Kidney epithelial cell (primary cell): ENCODE measurements around the gene ADD1. TPM values are rescaled to one million over a fixed set of nuclear protein-coding genes. Genes with fewer than 3 reads are reported as not detected.

ENCODE experiments used
- DNase-seq: peaks from one replicate; pipeline ENCODE4 v3.0.0-alpha.2; 2010; ENCODE audit warnings: low read depth
- H3K27me3 ChIP-seq: 2 replicates; pipeline ENCODE4 v1.6.0; 2011; ENCODE audit warnings: low read length; ENCODE audit not compliant: control insufficient read depth, insufficient read depth
- H3K36me3 ChIP-seq: 2 replicates; pipeline ENCODE4 v1.5.1; 2011; ENCODE audit warnings: low read length; ENCODE audit not compliant: control insufficient read depth, insufficient read depth
- H3K4me3 ChIP-seq: 2 replicates; pipeline ENCODE4 v1.5.1; 2011; ENCODE audit warnings: low read depth, mild to moderate bottlenecking, control low read depth, low read length
- total RNA-seq: library from RNA; depleted of rRNA; stranded (reverse); fragments of >200 nt; gene quantifications from 2 replicates; pipeline ENCODE4 v1.2.3, GENCODE V29; 2015
- TF ChIP-seq, protein P1 (sequence below): IDR thresholded peaks from 2 replicates; pipeline ENCODE4 v1.5.1; 2011; ENCODE audit warnings: mild to moderate bottlenecking, moderate library complexity, low read length, control low read depth, inconsistent platforms; ENCODE audit not compliant: insufficient read depth, poor library complexity, severe bottlenecking

Gene ADD1
- total RNA-seq, 1 donor from 2014 or later: 132 TPM

DNA sequence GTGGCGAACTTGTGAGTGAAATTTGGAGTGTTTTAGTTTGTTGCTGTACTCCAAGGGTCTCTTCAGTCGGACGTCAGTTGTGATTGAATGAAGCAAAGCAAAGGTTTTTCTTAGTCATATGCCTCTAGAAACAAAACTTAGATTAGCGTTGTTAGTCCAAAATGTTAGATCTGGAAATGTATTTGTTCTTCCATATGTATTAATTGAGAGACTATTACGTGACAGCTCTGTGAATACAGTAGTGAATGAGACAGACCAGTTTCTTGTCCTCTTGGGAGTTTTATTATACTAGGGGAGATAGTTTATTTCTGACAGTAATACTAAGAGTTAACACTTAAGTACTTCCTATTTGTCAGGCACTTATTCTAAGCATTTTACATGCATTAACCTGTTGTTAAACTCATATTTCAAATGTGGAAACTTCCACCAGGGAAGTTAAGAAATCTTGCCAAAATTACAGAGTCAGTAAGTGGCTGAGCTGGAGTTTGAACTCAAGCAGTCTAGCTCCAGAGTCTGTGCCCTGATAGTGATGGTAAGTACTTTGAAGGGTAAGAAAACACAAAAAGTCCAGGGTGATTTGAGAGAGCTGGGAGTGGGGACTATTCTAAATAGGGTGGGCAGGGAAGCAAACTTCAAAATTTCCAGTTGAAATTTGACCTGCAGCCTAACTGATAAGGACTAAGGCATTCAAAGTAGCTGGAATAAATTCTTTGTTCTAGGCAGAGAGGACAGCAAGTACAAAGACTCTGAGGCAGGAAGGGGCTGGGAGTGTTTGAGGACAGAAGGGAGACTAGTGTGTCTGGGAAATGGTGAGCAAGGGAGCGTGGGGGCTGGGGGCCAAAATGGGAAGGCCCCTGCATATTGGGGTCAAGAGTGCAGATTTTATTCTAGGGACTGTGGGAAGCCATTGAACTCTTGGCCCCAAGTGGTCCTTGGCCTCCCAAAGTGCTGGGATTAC lies 17.0 kb downstream of the ADD1 start:
- DNase-seq: no peak
- TF ChIP-seq, protein P1, sequence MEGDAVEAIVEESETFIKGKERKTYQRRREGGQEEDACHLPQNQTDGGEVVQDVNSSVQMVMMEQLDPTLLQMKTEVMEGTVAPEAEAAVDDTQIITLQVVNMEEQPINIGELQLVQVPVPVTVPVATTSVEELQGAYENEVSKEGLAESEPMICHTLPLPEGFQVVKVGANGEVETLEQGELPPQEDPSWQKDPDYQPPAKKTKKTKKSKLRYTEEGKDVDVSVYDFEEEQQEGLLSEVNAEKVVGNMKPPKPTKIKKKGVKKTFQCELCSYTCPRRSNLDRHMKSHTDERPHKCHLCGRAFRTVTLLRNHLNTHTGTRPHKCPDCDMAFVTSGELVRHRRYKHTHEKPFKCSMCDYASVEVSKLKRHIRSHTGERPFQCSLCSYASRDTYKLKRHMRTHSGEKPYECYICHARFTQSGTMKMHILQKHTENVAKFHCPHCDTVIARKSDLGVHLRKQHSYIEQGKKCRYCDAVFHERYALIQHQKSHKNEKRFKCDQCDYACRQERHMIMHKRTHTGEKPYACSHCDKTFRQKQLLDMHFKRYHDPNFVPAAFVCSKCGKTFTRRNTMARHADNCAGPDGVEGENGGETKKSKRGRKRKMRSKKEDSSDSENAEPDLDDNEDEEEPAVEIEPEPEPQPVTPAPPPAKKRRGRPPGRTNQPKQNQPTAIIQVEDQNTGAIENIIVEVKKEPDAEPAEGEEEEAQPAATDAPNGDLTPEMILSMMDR: no peak
- no peaks in the 10 kb centered on the region for H3K27me3 ChIP-seq
- no peak overlapping the region for H3K4me3 ChIP-seq
- no peaks in the 10 kb centered on the region for H3K36me3 ChIP-seq

DNA sequence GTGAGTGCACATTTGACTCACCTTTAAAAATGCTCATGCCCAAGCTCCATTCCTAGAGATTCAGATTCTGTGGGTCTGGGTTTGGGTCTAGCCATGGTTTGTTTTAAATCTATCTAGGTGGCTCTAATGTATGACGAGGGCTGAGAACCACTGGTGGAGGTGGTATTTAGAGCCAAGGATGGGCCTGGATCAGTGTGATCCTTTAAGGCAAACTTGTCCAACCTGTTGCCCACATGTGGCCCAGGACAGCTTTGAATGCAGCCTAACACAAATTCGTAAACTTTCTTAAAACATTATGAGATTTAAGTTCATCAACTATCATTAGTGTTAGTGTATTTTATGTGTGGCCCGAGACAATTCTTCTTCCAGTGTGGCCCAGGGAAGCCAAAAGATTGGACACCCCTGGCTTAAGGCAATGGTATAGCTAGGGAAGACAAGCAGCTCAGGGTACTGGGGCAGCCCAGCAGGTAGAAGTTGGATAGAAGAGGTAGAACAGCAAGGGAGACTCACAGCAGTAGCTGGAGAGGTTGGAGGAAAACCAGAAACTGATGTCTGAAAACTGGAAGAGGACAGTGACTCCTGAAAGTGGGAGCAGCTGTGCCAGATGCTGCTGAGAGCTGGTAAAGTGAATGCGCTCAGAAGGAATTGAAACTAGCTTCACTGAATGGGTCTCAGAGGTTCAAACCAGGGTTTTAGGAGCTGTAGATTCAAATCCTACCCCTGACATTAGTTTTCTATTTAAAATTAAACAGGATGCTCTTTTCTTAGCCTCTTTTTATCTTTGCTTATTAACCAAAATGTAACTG lies 18.2 kb downstream of the ADD1 start:
- DNase-seq: no peak
- Histone ChIP-seq H3K27me3 (no peaks in the 10 kb centered on the region), H3K4me3 (no peak overlapping the region), H3K36me3 (no peaks in the 10 kb centered on the region)
- TF ChIP-seq, protein P1: no peak

DNA sequence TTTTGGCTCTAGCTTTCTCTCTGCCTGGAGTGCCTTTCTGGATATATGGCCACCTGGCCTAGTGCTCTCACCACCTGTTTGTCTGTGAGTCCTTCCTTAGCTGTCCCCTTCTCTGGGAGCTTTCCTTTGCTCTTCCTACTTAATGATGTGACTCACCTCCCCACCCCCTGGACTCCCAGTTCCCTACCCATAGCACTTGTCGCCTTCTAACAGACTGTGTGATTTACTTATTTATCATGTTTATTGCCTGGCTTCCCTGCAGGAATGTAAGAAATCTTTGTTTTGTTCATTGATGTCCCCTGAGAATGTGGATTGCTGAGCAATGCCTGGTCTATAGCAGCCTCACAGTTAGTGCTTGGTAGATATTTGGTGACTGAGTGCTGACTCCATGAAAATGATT lies 18.9 kb downstream of the ADD1 start:
- TF ChIP-seq, protein P1: no peak
- Histone ChIP-seq H3K4me3 (no peak overlapping the region), H3K27me3 (no peaks in the 10 kb centered on the region), H3K36me3 (no peaks in the 10 kb centered on the region)
- DNase-seq: peak; percentile 69

DNA sequence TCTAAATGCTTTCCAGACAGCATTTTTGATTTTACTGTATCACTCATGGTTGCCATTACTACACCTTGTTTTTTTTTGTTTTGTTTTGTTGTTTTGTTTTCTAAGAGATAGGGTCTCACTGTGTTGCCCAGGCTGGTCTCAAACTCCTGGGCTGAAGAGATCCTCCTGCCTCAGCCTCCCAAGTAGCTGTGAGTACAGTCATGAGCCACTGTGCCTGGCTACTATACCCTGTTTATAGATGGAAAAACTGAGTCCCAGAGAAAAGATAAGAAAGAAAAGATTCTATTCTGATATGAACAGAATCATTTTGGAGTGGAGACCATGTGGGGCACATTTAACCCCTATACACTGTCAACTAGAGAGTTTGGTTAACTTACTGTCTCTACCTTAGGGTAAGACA lies 20.0 kb downstream of the ADD1 start:
- no peaks in the 10 kb centered on the region for H3K36me3 ChIP-seq
- no peaks in the 10 kb centered on the region for H3K27me3 ChIP-seq
- DNase-seq: no peak
- TF ChIP-seq, protein P1: no peak
- H3K4me3 ChIP-seq: no peak overlapping the region

DNA sequence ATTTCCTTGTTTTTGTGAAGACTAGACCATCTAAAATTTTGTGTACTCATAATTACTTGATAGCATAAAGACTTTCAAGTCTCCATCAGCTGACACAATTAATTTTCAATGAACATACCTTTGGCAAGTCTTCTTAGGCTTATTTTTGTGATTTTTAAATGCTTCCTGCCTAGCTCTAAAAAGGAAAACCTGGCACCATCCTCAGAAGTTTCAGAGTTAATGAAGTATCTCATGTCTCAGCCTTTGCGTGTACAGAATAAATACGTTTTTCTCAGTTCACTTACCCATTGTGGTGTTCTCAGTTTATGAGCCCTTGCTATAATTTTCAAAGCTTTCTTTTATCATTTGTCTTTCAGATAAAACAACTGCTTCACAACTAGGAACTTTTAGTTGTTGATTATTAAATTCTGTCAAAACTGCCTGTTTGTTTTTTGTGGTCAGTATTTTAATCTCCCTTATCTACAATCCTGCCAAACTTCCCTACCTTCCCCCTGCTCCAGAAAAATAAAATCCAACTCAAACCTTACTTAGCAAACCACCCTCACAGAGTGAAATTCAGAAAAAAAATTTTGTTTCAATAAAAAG lies 21.6 kb downstream of the ADD1 start:
- Histone ChIP-seq H3K27me3 (no peaks in the 10 kb centered on the region), H3K4me3 (no peak overlapping the region), H3K36me3 (no peaks in the 10 kb centered on the region)
- TF ChIP-seq, protein P1: no peak
- DNase-seq: no peak
